B cell (primary cell): ENCODE measurements around the gene MPZL1. TPM values are rescaled to one million over a fixed set of nuclear protein-coding genes. Genes with fewer than 3 reads are reported as not detected.

Source experiments
- ATAC-seq: fragments of 200-7000 bp; cut with Tn5 transposase; one replicate; pipeline ENCODE4 v1.10.0; 2021; ENCODE audit warnings: low read depth, mild to moderate bottlenecking, moderate number of reproducible peaks, moderate library complexity
- CTCF ChIA-PET: fragments of 350-600 bp; sonication (Branson Sonifier 250); formaldehyde crosslinking; loops from one replicate; lab custom pipeline; 2021; ENCODE audit warnings: antibody characterized with exemption, inconsistent platforms; lab: Charles Lee
- POLR2A ChIA-PET: fragments of 350-600 bp; sonication (Branson Sonifier 250); formaldehyde crosslinking; loops from one replicate; lab custom pipeline; 2021; ENCODE audit warnings: antibody characterized with exemption; lab: Charles Lee
- DNase-seq: peaks from one replicate; pipeline ENCODE4 v3.0.0; 2013
- H2AFZ ChIP-seq: 2 replicates; pipeline ENCODE4 v1.6.1; 2012; ENCODE audit warnings: mild to moderate bottlenecking, low read depth, low read length; ENCODE audit not compliant: insufficient read depth, poor library complexity, severe bottlenecking
- H3K27ac ChIP-seq, 2 donors: 1 replicate in 1 of 2; 2 replicates in 1 of 2; pipeline ENCODE4 v1.5.1; 2012 to 2013; ENCODE audit warnings: low read length in 2 of 2, mild to moderate bottlenecking in 2 of 2, moderate library complexity in 1 of 2
- H3K27me3 ChIP-seq, 4 experiments: fragments of 200-600 bp in 1 of 4; sonication (generic) in 1 of 4; replicated peaks in 1 of 4; 1 replicate in 2 of 4; 2 replicates in 2 of 4; pipeline versions ENCODE4 v1.6.1 to v1.7.0; 2013 to 2016; ENCODE audit warnings: low read length in 3 of 4, mild to moderate bottlenecking in 2 of 4, mixed read lengths in 1 of 4, moderate library complexity in 1 of 4; ENCODE audit not compliant: insufficient read depth in 4 of 4, control insufficient read depth in 3 of 4; ENCODE audit errors: control extremely low read depth in 1 of 4
- H3K36me3 ChIP-seq, 2 experiments: replicated peaks in 1 of 2; 1 replicate in 1 of 2; 2 replicates in 1 of 2; pipeline versions ENCODE4 v1.6.1 to v1.7.1; 2013; ENCODE audit warnings: low read length in 1 of 2; ENCODE audit not compliant: insufficient read depth in 2 of 2, control insufficient read depth in 1 of 2; ENCODE audit errors: control extremely low read depth in 1 of 2, extremely low read depth in 1 of 2
- H3K4me1 ChIP-seq, 2 donors: fragments of 200-600 bp in 1 of 2; sonication (generic) in 1 of 2; 1 replicate in 1 of 2; 2 replicates in 1 of 2; pipeline versions ENCODE4 v1.5.1 to v1.6.1; 2013 to 2017; ENCODE audit warnings: low read length in 2 of 2; ENCODE audit not compliant: control insufficient read depth in 2 of 2, insufficient read depth in 2 of 2
- H3K4me2 ChIP-seq: replicated peaks from 2 replicates; pipeline ENCODE3; 2012; ENCODE audit warnings: mild to moderate bottlenecking, low read depth, low read length; ENCODE audit not compliant: poor library complexity, severe bottlenecking
- H3K4me3 ChIP-seq, 5 experiments: fragments of 200-600 bp in 1 of 5; sonication (generic) in 1 of 5; 1 replicate in 3 of 5; 2 replicates in 2 of 5; pipeline versions ENCODE4 v1.5.1 to v1.7.0; 2011 to 2016; ENCODE audit warnings: low read length in 4 of 5, mild to moderate bottlenecking in 4 of 5, low read depth in 2 of 5, control low read depth in 1 of 5, moderate library complexity in 1 of 5; ENCODE audit not compliant: insufficient read depth in 1 of 5; ENCODE audit errors: control extremely low read depth in 1 of 5, extremely low read depth in 1 of 5
- H3K79me2 ChIP-seq: fragments of 200-600 bp; sonication (generic); one replicate; pipeline ENCODE4 v1.6.0; 2016; ENCODE audit warnings: low read length; ENCODE audit not compliant: control insufficient read depth, insufficient read depth
- H3K9ac ChIP-seq: fragments of 200-600 bp; sonication (generic); 2 replicates; pipeline ENCODE4 v1.6.1; 2017; ENCODE audit warnings: mild to moderate bottlenecking, low read length, moderate library complexity
- H3K9me3 ChIP-seq, 3 donors: one replicate each; pipeline versions ENCODE4 v1.6.1 to v1.7.1; 2013; ENCODE audit warnings: low read length in 2 of 3; ENCODE audit not compliant: control insufficient read depth in 2 of 3, insufficient read depth in 1 of 3; ENCODE audit errors: control extremely low read depth in 1 of 3
- H4K20me1 ChIP-seq: 2 replicates; pipeline ENCODE4 v1.6.0; 2012; ENCODE audit warnings: mild to moderate bottlenecking, low read length; ENCODE audit not compliant: insufficient read depth, control insufficient read depth, poor library complexity, severe bottlenecking
- H3K27ac Mint-ChIP-seq: one replicate; pipeline ENCODE4 v1.8.0; 2021; ENCODE audit warnings: mixed read lengths
- H3K27me3 Mint-ChIP-seq: one replicate; pipeline ENCODE4 v1.8.0; 2021; ENCODE audit warnings: mixed read lengths
- H3K4me1 Mint-ChIP-seq: one replicate; pipeline ENCODE4 v1.8.0; 2021; ENCODE audit warnings: mixed read lengths
- H3K4me3 Mint-ChIP-seq: one replicate; pipeline ENCODE4 v1.8.0; 2021; ENCODE audit warnings: mixed read lengths
- H3K9me3 Mint-ChIP-seq: one replicate; pipeline ENCODE4 v1.8.0; 2022; ENCODE audit warnings: mixed read lengths; ENCODE audit not compliant: insufficient read depth
- EZH2 ChIP-seq: IDR thresholded peaks from 2 replicates; pipeline ENCODE4 v1.6.1; 2012; ENCODE audit warnings: borderline replicate concordance, low read depth, mild to moderate bottlenecking, moderate library complexity, low read length; ENCODE audit not compliant: insufficient read depth, poor library complexity, severe bottlenecking
- WGBS: methylation state at CpG from one replicate; pipeline ENCODE4 v1.1.5; 2013; ENCODE audit warnings: missing lambda C conversion rate; ENCODE audit not compliant: insufficient coverage; 5-methylcytosine and 5-hydroxymethylcytosine counted together
- intact Hi-C: fragments of 100-400 bp; cut with micrococcal nuclease; formaldehyde crosslinking; loops from one replicate; pipeline ENCODE4 v1.10.0; 2022
- polyA plus RNA-seq: library from polyadenylated mRNA; depleted of rRNA; stranded (reverse); fragments of >200 nt; gene quantifications from 2 replicates; pipeline ENCODE4 v1.2.3, GENCODE V29; 2012
- total RNA-seq, 2 donors: library from RNA; stranded (reverse); fragments of 120-200 nt in 1 of 2; gene quantifications; 1 replicate in 1 of 2; 2 replicates in 1 of 2; pipeline versions ENCODE4 v1.2.3 to v1.2.4, GENCODE V29; 2013 to 2022
- TF ChIP-seq, protein P1 (sequence below): fragments of 200-600 bp; IDR thresholded peaks from one replicate; pipeline ENCODE4 v1.8.0; 2022; ENCODE audit warnings: antibody characterized with exemption, mild to moderate bottlenecking

Gene MPZL1
- total and polyA plus RNA-seq, 2 donors (not counting 1 experiment from before 2014, with no cell fraction given) = 15.4 to 27.7 TPM

DNA sequence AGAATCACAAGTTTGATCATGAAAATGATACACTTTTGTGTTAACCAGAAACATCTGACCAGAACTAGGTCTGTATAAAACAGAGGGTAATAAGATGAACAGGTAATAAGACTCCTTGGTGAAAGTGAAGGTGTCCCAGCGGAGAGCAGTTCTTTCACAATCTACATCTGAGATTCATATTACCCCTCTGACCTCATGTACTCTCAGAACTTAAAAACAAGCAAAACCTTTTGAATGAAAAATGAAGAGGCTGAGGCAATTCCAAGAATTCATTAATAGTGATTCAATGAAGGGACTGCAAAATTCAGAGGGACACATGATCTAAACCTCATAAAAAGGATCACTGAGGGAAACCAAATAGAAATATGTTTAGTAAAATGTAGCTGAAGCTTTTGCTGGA is 10.9 kb upstream of the MPZL1 start:
- H3K9me3 ChIP-seq = no peaks in the 10 kb centered on the region
- intact Hi-C loops = loop anchor here (10.0 kb wide), 1 partner anchor 374 kb away; no protein-coding TSS in a partner anchor
- peaks cover 0 to 3% of the 10 kb centered on the region in 2 experiments for H3K36me3 ChIP-seq
- H3K79me2 ChIP-seq = no peaks in the 10 kb centered on the region
- ATAC-seq (no peak), DNase-seq (no peak)
- peaks cover 62% of the 10 kb centered on the region for H3K4me1 Mint-ChIP-seq
- H4K20me1 ChIP-seq = peaks cover 29% of the 10 kb centered on the region
- H3K4me3 Mint-ChIP-seq = no peak overlapping the region
- no CpG with 5 or more reads among the region's 1 CpG for WGBS
- no peak overlapping the region for H3K4me3 ChIP-seq
- no peaks in the 10 kb centered on the region for H3K9me3 Mint-ChIP-seq
- POLR2A ChIA-PET = no interaction called here
- no peak overlapping the region for H3K9ac ChIP-seq
- H3K27me3 Mint-ChIP-seq = no peaks in the 10 kb centered on the region
- CTCF ChIA-PET = interaction anchor here (1.0 kb wide), 1 partner anchor 23 kb away, joined by 3 read pairs; no protein-coding TSS in a partner anchor
- H3K4me1 ChIP-seq = peaks cover 57 to 60% of the 10 kb centered on the region in 2 donors
- no peak overlapping the region for H3K27ac ChIP-seq
- no peak overlapping the region for H3K4me2 ChIP-seq
- H2AFZ ChIP-seq = no peak overlapping the region
- TF ChIP-seq, protein P1, sequence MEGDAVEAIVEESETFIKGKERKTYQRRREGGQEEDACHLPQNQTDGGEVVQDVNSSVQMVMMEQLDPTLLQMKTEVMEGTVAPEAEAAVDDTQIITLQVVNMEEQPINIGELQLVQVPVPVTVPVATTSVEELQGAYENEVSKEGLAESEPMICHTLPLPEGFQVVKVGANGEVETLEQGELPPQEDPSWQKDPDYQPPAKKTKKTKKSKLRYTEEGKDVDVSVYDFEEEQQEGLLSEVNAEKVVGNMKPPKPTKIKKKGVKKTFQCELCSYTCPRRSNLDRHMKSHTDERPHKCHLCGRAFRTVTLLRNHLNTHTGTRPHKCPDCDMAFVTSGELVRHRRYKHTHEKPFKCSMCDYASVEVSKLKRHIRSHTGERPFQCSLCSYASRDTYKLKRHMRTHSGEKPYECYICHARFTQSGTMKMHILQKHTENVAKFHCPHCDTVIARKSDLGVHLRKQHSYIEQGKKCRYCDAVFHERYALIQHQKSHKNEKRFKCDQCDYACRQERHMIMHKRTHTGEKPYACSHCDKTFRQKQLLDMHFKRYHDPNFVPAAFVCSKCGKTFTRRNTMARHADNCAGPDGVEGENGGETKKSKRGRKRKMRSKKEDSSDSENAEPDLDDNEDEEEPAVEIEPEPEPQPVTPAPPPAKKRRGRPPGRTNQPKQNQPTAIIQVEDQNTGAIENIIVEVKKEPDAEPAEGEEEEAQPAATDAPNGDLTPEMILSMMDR = no peak
- no peak for TF ChIP-seq EZH2
- no peaks in the 10 kb centered on the region for H3K27me3 ChIP-seq
- H3K27ac Mint-ChIP-seq = no peak overlapping the region

DNA sequence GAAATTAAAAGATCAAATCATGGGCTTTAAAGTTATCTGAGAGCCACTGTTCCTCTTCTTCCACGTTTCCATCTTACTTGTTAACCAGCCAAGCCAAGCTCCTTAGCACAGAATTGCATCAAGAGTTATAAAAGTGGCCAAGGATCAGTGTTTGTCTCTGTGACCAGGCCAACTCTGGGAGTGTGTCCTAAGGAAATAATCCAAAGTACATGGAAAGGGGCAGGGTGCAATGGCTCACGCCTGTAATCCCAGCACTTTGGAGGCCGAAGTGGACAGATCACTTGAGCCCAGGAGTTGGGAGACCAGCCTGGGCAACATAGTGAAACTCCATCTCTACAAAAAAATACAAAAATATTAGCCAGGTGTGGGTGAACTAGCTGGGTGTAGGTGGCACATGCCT is 10.0 kb upstream of the MPZL1 start:
- H3K4me1 Mint-ChIP-seq = peaks cover 55% of the 10 kb centered on the region
- Histone ChIP-seq H4K20me1 (peaks cover 26% of the 10 kb centered on the region), H3K79me2 (no peaks in the 10 kb centered on the region), H3K4me3 (no peak overlapping the region), H3K9me3 (no peaks in the 10 kb centered on the region), H3K4me2 (no peak overlapping the region), H3K27me3 (no peaks in the 10 kb centered on the region), H3K4me1 (peaks cover 47 to 54% of the 10 kb centered on the region in 2 donors), H3K9ac (no peak overlapping the region), H3K27ac (no peak overlapping the region), H2AFZ (no peak overlapping the region), H3K36me3 (no peaks in the 10 kb centered on the region)
- DNase-seq (no peak), ATAC-seq (no peak)
- H3K4me3 Mint-ChIP-seq = no peak overlapping the region
- H3K9me3 Mint-ChIP-seq = no peaks in the 10 kb centered on the region
- no peaks in the 10 kb centered on the region for H3K27me3 Mint-ChIP-seq
- TF ChIP-seq, protein P1 = no peak
- TF ChIP-seq EZH2 = no peak
- ChIA-PET CTCF (interaction anchor here (1.3 kb wide), 1 partner anchor 24 kb away, joined by 3 read pairs; no protein-coding TSS in a partner anchor), POLR2A (no interaction called here)
- intact Hi-C loops = loop anchor here (10.0 kb wide), 1 partner anchor 373 kb away; no protein-coding TSS in a partner anchor
- 100% methylated on average over 1 of the region's 3 CpGs for WGBS
- no peak overlapping the region for H3K27ac Mint-ChIP-seq
